SK-N-MC (cell line): ENCODE results near the gene RRBP1.

ENCODE experiments used
- EZH2 ChIP-seq: fragments of 200-600 bp; sonication (generic); IDR thresholded peaks from one replicate; pipeline ENCODE4 v1.6.1; 2017; ENCODE audit warnings: antibody characterized with exemption
- FOXP2 ChIP-seq: optimal IDR thresholded peaks from 2 replicates; pipeline ENCODE3; 2011; ENCODE audit warnings: mild to moderate bottlenecking, moderate library complexity; ENCODE audit not compliant: insufficient read depth; ENCODE audit errors: extremely low read length, control extremely low read depth
- POLR2AphosphoS5 ChIP-seq: IDR thresholded peaks from 2 replicates; pipeline ENCODE4 v1.6.1; 2012; ENCODE audit warnings: mild to moderate bottlenecking, low read depth, low read length, borderline replicate concordance

- no peak for TF ChIP-seq POLR2AphosphoS5
- TF ChIP-seq EZH2 = no peak
- TF ChIP-seq FOXP2 = no peak
Measured at GRCh38 chr20:17646209-17646960, 35.7 kb downstream of the RRBP1 start.
